HS-27A (cell line): Measurements from ENCODE around the gene DCDC1.

ENCODE experiments used
- DNase-seq: peaks from one replicate; pipeline ENCODE4 v3.0.0-alpha.2; 2012; ENCODE audit warnings: low read depth, missing footprints

Gene DCDC1

GRCh38 chr11:30914143-30914762 lies 455.3 kb downstream of the DCDC1 start:
- DNase-seq = peak; percentile 15

DNA sequence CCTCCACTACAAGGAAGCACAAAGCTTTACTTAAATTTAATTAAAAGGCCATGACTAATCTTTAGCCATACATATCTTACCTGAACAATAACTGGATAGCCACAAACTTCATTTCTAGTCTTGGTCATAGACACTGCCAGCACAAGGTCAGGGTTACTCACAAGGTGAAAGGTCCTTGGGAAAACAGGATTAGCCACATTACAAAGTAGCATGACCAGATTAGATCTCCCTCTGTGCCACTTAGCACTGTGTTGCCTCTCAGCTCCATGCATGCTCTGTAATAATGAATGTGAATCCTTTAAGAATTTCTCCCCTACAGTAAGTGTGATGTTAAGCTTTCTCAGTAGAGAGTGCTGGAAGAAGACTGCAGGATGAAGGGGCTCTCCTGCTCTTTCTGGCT lies 458.3 kb downstream of the DCDC1 start:
- DNase-seq = no peak

- DNase-seq = no peak
Measured at GRCh38 chr11:30908857-30909256, 460.7 kb downstream of the DCDC1 start.

GRCh38 chr11:30908272-30908671 lies 461.3 kb downstream of the DCDC1 start:
- peak; percentile 12 for DNase-seq

- no peak for DNase-seq
Measured at GRCh38 chr11:30902929-30903328, 466.6 kb downstream of the DCDC1 start.

DNA sequence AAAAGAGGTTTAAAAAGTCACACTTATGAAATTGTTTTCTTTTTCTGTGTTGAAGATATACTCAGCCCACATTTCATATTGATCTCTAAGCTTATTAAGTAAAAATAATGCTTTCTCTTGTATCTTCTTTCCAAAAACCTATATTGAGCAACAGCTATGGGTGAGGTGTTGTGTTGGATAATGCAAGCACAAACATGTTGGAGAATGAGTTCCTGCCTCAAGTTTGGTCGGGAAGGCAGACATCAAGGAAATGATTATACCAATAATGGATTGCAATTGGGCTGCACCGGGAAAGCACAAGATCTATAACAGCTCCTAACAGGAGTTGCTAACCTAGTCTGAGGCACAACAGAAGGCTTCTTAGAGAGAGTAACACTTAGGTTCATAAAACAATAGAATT lies 474.5 kb downstream of the DCDC1 start:
- no peak for DNase-seq

- no peak for DNase-seq
Measured at GRCh38 chr11:30893318-30893717, 476.2 kb downstream of the DCDC1 start.

DNA sequence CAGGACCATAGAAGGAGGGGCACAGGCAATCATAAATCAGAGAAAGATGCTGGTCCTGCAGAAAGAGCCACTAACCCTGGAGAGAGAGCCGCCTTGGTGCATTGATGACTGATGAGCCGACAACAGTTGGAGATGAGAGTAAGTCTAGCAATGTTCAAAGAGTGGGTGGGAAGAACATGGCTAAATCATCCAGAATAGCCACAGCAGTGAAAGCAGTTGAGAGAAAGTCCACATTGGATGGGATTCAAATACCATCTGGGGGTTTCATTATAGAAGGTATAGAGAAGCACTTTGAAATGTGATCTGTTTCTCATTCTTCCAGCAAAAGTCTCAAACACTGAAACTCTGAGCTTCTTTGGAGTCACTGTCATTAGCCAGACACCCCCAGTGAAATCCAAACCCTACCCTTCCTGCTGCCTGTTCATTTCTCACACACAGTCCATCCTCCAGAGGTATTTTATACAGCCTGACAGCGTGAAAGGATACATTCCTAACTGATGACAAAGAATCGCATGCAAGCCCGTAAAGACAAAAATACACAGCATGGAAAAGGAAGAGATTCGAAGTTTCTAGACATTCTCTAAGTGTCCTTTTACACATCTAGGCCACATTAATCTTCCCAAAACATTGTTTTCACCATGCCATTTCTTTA lies 480.3 kb downstream of the DCDC1 start:
- DNase-seq = peak; percentile 19

GRCh38 chr11:30879322-30880005 lies 490.1 kb downstream of the DCDC1 start:
- no peak for DNase-seq

GRCh38 chr11:30878400-30878799 lies 491.1 kb downstream of the DCDC1 start:
- DNase-seq = no peak

DNA sequence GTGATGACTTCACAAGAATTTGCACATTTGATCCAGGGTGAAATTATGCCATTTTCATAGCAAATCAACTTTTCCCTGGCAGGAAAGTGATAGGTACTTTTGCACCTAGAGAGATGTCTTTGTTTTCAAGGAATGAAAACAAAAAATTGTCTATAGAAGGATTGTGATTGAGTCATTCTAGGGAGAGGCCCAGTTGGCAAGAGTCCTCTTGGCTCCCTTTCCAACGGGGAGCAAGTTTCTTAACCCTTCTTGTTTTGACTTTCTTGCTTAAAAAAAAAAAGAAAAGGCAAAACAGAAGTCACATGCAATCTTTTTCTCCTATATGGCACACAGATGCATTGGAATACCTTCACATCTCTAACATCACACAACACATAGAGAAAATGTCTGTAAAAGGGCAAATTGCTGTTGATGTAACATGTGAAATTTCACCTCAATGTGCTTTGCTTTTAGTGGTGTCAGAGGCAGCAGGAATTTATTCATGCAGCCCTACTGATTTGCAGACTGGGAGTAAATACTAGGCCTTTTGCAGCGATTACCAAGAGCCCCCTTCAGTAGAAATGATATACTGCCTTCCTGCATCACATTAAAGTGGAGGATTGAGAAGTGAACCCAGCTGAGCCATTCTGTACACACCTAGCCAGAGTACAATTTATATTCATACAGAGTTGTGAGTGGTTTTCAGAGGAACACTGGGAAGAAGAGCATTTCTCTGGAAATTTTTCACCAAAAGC lies 492.7 kb downstream of the DCDC1 start:
- DNase-seq = no peak

DNA sequence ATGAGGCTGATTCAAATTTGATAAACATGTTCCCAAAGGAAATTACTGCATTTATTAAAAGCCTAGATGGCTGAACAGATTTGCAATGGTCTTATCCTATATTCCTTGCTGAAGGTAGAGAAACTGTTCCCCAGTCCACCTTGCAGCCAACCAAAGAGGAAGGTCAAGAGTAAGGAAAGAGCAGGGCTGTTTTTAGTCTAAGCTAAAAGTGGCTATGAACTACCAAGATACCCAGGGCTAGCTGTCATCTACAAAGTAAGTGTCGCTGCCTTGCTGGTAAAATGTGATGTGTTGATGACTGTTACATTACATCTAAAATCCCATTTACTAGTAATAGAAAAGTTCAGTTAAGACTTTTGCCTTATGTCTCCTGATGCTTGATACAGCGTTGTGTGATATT lies 493.3 kb downstream of the DCDC1 start:
- DNase-seq = no peak

DNA sequence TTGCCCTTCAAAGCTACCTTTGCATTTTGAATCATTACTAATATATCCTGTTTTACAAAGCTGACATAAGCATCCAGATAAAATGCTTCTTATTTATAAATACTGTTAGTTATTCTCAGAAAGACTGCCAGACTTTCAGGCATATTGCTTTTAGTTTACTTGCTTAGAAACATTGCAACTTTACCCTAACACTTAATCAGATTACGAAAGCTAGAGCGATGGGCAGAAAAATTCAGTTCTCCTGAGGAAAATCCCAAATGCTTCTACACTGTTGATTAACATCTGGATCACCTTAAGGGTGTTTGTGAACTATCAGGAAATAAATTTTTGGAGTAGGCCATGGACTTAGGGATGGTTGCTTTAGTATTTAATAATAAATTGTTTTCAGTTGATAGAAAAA lies 493.7 kb downstream of the DCDC1 start:
- no peak for DNase-seq

DNA sequence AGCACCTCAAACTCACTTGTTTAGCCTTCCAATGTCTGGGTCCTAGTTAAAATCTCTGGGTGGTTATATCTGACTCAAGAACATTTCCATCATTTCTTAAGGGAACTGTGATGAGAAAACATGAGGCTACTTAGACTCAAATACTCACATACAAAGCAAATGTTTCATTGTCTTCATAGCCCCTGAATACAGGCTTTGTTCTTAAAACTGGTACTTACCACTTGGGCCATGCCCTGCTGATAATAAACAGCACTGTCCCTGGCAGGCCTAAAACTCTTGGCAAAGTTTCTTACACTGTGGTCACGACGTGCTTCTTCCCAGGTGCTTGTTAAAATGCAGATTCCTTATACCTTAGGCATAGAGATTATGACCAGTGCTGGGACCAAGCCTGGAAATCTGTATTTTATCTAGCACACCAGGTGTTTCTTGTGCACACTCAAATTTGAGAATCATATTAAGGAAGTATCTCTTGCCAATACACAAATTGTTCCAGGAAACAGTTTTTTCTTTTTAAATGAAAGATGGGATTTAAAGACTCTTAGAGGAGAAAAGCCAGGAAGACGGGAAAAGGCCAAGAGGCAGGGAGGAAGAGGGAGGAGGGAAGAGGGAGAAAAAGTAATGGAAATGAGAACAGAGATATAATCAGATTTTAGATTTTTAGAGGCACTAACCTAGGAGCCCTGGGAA lies 495.5 kb downstream of the DCDC1 start:
- no peak for DNase-seq

DNA sequence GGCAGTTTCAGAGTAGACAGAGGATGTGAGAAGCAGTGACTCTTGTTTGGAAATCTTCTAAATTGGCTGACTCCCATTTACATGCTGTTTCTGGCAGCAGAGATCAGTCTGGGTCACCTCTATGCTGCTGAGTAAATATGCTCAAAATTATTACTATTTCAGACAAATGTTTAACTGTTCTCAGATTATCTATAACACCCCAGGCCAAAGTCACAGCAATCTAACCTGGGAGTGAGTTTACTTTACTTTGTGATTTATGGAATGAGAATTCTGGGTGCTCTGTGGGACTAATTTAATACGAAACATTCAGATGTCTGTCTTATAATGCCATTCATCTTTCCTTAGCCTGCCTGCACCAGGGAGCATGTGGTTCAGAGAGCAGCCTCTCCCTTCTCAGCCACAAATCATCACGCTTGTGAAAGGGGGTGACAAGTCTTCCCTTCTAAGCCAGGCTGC lies 500.9 kb downstream of the DCDC1 start:
- no peak for DNase-seq

DNA sequence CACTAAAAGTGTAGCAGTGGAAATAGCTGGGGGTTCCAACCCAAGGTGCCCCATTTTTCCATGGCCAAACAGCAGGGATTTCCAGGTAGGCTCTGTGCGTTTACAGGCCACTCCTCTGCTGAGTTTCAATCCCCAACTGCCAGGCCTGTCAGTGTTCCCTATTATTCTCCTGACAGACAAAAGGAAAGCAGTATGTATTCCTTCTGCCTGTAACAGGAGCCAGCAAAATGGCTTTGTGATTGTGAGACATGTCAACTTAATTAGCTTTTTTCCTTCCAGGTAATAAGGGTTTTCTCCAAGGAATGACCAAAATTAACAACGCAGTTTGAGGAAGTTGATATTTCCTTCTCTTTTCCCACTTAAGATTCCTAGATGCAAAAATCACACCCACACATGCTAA lies 506.3 kb downstream of the DCDC1 start:
- no peak for DNase-seq

- DNase-seq = no peak
Measured at GRCh38 chr11:30861531-30861930, 508.0 kb downstream of the DCDC1 start.

GRCh38 chr11:30861064-30861463 lies 508.5 kb downstream of the DCDC1 start:
- DNase-seq = no peak

DNA sequence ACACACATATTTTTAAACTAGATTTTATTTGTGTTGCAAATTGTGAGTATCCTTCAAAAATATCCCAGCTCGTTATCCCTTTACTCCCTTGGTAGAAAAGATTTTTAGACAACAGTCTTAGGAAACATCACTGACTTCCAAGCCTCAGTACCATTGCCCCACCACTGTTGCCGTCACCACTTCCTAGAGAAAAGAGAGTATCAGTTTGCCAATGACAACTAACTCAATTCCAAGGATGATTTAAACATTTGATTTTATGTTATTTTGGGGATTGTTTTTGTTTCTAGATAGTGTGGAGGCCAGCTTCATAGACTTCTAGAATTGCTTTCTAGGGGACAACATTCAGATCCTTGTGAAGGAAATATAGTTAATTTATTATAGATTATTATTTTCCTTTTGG lies 509.4 kb downstream of the DCDC1 start:
- no peak for DNase-seq

- DNase-seq = no peak
Measured at GRCh38 chr11:30859669-30860068, 509.9 kb downstream of the DCDC1 start.

GRCh38 chr11:30855383-30856006 lies 514.0 kb downstream of the DCDC1 start:
- no peak for DNase-seq

DNA sequence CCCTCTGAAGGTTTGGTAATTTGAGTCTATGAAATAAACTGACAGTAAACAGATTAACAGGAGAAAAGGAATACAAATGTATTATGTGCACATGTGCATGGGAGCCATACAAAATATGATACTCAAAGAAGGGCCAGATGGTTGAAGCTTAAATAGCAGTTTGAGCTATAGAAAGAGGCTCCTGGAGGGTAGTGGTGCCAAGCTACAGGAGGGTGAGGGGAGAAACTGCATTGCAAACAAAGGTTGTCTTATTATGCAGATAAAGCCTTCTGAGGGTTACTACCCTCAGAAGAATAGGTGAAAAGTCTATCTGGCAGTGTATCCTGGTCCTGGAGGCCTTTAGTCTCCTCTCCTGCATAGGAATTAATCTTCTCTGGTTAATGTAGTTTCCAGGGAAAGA lies 516.1 kb downstream of the DCDC1 start:
- DNase-seq = no peak
